HG03066 (cell line): Measurements from ENCODE around the gene SETDB2.
"Not testable (repeated sequence)": the region's sequence is repeated elsewhere in the genome, so short reads cannot be mapped to it uniquely, and the experiment has no call there.

Source experiments
- ATAC-seq: cut with Tn5 transposase; IDR thresholded peaks from one replicate; pipeline ENCODE4 v1.9.1; 2021; ENCODE audit warnings: low read depth; ENCODE audit not compliant: unreplicated experiment

Gene SETDB2

GRCh38 chr13:49464085-49464484, 20.0 kb downstream of the SETDB2 start:
- no peak for ATAC-seq

DNA sequence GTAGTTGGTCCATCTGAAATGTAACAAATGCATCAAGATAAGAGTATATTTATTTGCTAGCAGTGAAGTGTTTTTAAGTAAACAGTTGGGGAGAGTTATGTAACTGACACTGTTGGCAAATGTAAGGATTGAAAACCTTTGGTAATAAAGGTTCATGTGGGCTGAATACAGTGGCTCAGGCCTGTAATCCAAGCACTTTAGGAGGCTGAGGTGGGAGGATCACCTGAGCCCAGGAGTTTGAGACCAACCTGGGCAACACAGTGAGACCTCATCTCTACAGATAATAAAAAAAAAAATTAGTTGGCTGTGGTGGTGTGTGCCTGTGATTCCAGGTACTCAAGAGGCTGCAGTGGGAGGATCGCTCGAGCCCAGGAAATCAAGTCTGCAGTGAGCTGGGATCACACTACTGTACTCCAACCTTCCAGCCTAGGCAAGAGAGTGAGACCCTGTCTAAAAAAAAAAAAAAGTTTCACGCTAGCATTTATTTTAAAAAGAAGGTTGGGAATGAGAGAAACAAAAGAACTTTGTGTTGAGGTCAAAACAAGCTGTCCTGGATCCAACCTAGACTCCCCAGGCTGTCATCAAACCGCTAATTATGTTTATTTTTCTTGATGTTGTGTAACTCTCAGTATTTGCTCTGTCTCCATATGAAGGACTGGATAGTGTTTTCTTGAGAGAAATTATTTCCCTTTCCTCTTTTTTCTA, 20.7 kb downstream of the SETDB2 start:
- no peak for ATAC-seq

DNA sequence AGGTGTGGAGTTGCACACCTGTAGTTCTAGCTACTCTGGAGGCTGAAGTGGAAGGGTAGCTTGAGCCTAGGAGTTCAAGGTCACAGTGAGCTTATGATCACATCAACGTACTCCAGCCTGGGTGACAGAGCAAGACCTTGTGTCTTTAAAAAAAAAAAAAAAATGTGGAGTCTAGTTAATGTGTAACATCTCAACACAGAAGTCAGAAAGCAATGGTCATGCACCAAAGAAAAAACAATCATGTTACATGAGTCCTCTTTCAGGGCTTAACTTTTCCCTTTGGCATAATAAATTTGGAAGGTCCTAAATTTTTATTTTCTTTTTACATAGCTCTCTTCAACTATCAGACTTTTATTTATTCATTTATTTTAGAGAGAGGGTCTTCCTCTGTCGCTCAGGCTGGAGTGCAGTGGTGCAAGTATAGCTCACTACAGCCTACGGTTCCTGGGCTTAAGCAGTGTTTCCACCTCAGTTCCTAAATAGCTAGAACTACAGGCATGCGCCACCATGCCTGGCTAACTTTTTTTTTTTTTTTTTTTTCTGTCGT, 22.3 kb downstream of the SETDB2 start:
- no peak for ATAC-seq

DNA sequence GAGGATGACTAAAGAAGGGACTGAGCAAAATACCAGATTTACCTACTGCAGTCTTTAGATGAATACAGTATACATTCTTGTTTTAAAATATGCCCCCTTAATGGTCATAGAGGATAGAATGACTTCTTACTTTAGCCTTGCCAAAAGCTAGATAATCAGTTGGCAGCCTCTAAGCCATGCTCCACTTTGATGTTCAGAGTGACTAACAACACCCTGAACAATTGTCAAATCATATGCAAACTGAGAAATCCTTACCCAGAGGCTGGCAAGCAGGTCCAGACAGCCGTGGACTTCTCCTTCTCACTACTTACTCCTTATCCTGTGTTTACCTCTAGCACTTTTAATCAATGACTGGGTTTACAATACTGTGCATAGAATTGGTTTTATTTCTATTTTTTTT, 28.1 kb downstream of the SETDB2 start:
- ATAC-seq: no peak

GRCh38 chr13:49476529-49476928, 32.5 kb downstream of the SETDB2 start:
- no peak for ATAC-seq

- ATAC-seq: no peak
These were observed 37.7 kb downstream of the SETDB2 start for GRCh38 chr13:49481788-49482187.

GRCh38 chr13:49488563-49488962, 44.5 kb downstream of the SETDB2 start:
- no peak for ATAC-seq

DNA sequence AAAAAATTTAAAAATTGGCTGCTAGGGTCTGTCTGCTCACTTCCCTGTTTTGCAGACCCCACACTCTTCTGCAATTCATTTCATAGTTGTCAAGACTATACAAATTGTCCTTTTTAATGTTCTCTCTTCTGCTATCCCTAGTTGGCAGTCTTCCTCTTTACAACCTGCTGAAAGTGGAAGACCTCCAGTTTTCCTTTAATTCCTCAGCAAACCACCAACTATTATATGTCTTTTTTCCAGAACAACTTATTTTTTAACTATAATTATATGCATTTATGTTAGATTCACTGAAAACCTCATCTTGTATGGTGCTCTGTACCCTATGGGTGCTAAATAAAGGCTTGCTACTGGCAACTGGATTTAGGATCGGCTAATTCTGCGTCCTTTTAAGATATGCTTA, 50.6 kb downstream of the SETDB2 start:
- no peak for ATAC-seq

GRCh38 chr13:49495783-49496762, 52.0 kb downstream of the SETDB2 start, which contains the start of gene PHF11:
Gene PHF11 (plus strand): TSS chr13:49495953. CDS start chr13:49496002, 49 bp downstream.
- peak; percentile 80 for ATAC-seq

- not testable (repeated sequence) for ATAC-seq
These were observed 52.8 kb downstream of the SETDB2 start for GRCh38 chr13:49496837-49497236.

GRCh38 chr13:49497272-49497671, 53.2 kb downstream of the SETDB2 start:
- no peak for ATAC-seq

- no peak for ATAC-seq
These were observed 54.1 kb downstream of the SETDB2 start for GRCh38 chr13:49498206-49498605.

DNA sequence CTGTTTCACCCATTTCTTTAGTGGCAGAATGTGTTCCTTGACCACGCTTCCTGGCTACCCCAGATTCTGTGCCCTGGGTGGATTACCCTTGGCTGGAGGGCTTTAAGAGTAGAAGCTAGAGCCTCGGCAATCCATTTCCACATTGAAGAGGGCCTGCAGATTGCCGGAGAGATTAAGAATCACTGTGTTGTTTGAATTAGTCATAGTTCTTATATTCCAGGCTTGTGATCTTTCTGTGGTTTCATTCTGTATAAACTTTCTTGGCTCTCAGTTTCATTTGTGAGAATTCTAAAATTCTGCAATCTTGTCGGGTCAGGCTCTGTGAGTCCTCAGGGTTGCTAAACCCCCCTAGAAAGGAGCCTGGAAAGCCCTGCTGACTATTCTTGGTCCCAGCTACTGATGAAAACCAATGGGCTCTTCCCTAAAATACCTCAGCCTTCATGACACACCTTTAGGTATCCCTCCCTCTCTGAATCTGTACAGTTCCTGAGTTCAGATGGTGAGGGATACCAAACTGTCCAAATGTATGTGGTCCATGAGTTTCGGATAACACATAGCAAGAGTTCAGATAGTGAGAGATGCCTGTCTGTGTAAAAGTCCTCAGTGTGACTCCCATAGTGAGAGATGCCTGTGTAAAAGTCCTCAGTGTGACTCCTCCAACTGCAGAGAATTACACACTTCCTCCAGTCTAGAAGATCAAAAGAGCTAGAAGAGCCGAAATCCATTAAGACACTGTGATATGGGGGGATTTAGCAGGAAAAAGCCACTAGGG, 56.0 kb downstream of the SETDB2 start:
- no peak for ATAC-seq

- no peak for ATAC-seq
These were observed 58.9 kb downstream of the SETDB2 start for GRCh38 chr13:49502954-49503353.

GRCh38 chr13:49503951-49504350, 59.9 kb downstream of the SETDB2 start:
- no peak for ATAC-seq

DNA sequence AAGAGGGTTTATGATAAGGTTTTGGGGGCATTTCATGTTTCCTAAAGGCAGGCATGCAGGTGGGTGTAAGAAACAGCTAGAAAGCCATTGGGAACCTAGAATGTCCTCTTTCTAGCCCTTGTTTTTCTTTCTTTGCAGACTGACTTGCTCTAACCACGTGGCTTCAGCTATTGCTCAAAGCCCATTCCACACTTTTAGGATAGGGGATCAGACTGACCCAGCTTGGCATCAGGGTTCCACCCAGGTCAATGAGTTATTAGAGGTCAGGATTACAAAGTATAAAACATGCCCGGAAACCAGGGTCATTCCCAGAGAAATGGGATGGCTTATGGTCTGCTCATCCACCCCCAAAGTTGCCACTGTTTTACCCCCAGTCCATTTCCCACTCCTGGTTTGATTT, 68.5 kb downstream of the SETDB2 start:
- ATAC-seq: no peak

GRCh38 chr13:49516467-49516866, 72.4 kb downstream of the SETDB2 start:
- no peak for ATAC-seq

DNA sequence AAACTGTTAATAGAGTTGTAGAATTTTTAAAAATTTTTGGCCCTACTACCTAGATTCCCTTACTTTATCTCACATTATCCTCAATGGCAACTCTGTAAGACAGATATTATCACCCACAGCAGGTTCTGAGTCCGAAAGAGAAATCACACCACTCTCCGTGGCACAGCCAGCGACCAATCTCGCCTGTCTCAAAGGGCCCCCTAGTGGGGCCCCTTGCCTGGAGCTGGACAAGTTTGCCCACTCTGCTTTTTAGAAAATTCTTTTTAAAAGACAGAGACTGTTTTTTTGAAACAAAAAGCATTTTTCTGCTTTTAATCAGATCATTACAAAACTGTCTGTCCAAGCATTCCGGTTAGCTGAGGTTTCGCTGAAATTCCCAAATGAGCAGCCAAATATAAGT, 73.4 kb downstream of the SETDB2 start:
- no peak for ATAC-seq

DNA sequence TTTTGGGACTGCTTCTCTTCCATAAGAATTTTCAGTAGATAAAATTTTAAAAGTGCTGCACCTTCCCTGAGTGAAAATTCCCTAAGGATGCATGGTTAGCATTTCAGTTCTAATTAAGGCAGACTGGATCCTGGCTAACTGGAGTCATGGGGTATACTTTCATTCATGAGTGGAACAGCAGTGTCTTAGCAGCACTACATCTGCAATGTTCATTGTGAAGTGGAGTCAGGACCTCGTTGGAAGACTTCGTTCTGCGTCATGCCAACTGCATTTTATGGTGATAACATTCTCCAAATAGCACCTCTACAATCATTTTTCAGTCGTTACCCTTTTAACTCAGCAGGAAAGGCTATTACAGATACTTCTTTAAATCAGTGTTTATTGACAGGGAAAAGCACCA, 77.2 kb downstream of the SETDB2 start:
- ATAC-seq: no peak

DNA sequence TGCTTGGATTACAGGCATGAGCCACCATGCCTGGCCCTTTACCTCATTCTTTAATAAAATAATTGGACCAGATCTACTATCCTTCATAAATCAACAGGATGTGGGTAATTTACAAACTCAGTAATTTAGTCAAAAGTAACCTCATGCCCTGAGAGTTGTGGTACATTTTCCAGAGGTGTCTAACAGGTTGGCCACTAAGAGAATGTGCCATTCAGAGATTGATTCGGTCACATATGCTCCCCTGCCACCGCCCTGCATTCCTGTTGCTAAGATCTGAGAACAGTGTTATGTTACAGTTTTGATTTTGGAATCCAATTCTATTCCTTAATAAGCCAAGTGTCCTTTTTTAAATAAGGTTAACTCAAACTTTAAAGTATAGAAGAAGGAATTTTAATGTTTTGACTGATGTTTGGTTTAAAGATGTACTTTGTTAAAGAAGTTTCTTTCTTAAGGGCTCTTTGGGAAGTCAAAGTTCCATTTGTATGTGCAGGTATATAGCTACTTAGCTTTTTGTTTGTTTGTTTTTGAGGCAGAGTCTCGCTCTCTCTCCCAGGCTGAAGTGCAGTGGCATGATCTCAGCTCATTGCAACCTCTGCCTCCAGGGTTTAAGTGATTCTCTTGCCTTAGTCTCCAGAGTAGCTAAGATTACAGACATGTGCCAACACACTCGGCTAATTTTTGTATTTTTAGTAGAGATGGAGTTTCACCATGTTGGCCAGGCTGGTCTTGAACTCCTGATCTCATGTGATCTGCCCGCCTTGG, 80.8 kb downstream of the SETDB2 start:
- no peak for ATAC-seq
